ENCODE measurements around the gene SLC35F2.
"Not testable (repeated sequence)": the region's sequence is repeated elsewhere in the genome, so short reads cannot be mapped to it uniquely, and the experiment has no call there.

SLC35F2 gene

GRCh38 chr11:107858217-107859070 is at the start of gene SLC35F2:
TSS of gene SLC35F2 (minus strand) at chr11:107858787. CDS start at chr11:107858767, 20 bp downstream.
- DNase-seq (ENCODE audit: low spot score): peak; percentile 2

GRCh38 chr11:107908211-107908610 is 49.6 kb upstream of the SLC35F2 start:
- no peak for DNase-seq (ENCODE audit: low spot score)

GRCh38 chr11:107898270-107898669 is 39.7 kb upstream of the SLC35F2 start:
- DNase-seq (ENCODE audit: low spot score): no peak

- DNase-seq (ENCODE audit: low spot score): no peak
Measured at GRCh38 chr11:107882095-107882820, 23.7 kb upstream of the SLC35F2 start.

GRCh38 chr11:107881471-107881870 is 22.9 kb upstream of the SLC35F2 start:
- not testable (repeated sequence) for DNase-seq (ENCODE audit: low spot score)

- DNase-seq (ENCODE audit: low spot score): no peak
Measured at GRCh38 chr11:107876141-107876540, 17.6 kb upstream of the SLC35F2 start.

GRCh38 chr11:107864591-107864990 is 6.0 kb upstream of the SLC35F2 start:
- DNase-seq (ENCODE audit: low spot score): no peak

GRCh38 chr11:107860688-107861087 is 2.1 kb upstream of the SLC35F2 start:
- no peak for DNase-seq (ENCODE audit: low spot score)

- not testable (repeated sequence) for DNase-seq (ENCODE audit: low spot score)
Measured at GRCh38 chr11:107860240-107860620, 1.6 kb upstream of the SLC35F2 start.

GRCh38 chr11:107859459-107860239 is 1.1 kb upstream of the SLC35F2 start:
- no peak for DNase-seq (ENCODE audit: low spot score)

GRCh38 chr11:107857550-107858216 is 904 bp downstream of the SLC35F2 start:
- no peak for DNase-seq (ENCODE audit: low spot score)

- DNase-seq (ENCODE audit: low spot score): no peak
Measured at GRCh38 chr11:107856981-107857517, 1.5 kb downstream of the SLC35F2 start.

- DNase-seq (ENCODE audit: low spot score): no peak
Measured at GRCh38 chr11:107856180-107856980, 2.2 kb downstream of the SLC35F2 start.

- no peak for DNase-seq (ENCODE audit: low spot score)
Measured at GRCh38 chr11:107853070-107853469, 5.5 kb downstream of the SLC35F2 start.

GRCh38 chr11:107851704-107852310 is 6.8 kb downstream of the SLC35F2 start:
- no peak for DNase-seq (ENCODE audit: low spot score)

- DNase-seq (ENCODE audit: low spot score): no peak
Measured at GRCh38 chr11:107849790-107850189, 8.8 kb downstream of the SLC35F2 start.

- DNase-seq (ENCODE audit: low spot score): no peak
Measured at GRCh38 chr11:107848345-107848744, 10.2 kb downstream of the SLC35F2 start.

- no peak for DNase-seq (ENCODE audit: low spot score)
Measured at GRCh38 chr11:107847184-107847583, 11.4 kb downstream of the SLC35F2 start.

- DNase-seq (ENCODE audit: low spot score): no peak
Measured at GRCh38 chr11:107844041-107844440, 14.5 kb downstream of the SLC35F2 start.

- DNase-seq (ENCODE audit: low spot score): no peak
Measured at GRCh38 chr11:107842412-107843100, 16.0 kb downstream of the SLC35F2 start.
